ENCODE results near the gene ALAS1. TPM values are rescaled to one million over a fixed set of nuclear protein-coding genes. Genes with fewer than 3 reads are reported as not detected.

ALAS1 gene
- total RNA-seq, 1 experiment from 2014 or later, result 71.2 TPM

DNA sequence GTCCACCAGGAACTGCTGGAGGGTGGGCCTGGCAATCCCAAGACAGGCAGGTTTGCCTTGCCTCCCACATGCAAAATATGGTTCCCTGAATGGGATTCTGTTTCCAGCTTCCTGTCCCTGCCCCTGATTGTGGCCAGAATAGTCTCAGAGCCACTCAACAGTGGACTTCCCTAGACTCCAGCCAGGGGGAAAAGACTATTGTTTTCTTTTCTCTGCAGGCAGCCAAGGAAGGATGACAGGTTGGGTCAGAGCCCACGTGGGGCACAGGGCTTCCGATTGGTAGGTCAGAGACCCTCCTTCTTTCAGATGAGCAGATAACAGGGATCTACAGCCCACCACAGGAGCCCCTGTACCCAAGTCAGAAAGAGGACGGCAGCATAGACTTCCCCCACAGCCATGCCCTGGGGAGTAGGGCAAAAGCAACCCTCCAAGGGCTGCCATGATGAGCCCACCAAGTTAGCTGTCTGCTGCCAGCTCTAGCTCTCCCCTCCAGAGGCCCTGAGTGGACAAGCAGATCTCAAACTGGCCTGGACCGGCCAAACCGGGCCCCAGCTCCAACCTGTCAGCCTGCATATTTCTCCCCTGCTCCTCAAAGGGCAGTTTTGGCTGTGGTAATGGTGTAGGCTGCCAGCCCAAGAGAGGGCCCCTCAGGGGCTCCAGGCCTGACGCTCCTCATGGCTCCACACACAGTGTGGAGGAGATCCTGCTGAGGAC, 21.1 kb downstream of the ALAS1 start:
- no peak for TF ChIP-seq EZH2 (IDR thresholded peaks at IDR 0.05; ENCODE audit: low read depth)
- TF ChIP-seq, protein P1, sequence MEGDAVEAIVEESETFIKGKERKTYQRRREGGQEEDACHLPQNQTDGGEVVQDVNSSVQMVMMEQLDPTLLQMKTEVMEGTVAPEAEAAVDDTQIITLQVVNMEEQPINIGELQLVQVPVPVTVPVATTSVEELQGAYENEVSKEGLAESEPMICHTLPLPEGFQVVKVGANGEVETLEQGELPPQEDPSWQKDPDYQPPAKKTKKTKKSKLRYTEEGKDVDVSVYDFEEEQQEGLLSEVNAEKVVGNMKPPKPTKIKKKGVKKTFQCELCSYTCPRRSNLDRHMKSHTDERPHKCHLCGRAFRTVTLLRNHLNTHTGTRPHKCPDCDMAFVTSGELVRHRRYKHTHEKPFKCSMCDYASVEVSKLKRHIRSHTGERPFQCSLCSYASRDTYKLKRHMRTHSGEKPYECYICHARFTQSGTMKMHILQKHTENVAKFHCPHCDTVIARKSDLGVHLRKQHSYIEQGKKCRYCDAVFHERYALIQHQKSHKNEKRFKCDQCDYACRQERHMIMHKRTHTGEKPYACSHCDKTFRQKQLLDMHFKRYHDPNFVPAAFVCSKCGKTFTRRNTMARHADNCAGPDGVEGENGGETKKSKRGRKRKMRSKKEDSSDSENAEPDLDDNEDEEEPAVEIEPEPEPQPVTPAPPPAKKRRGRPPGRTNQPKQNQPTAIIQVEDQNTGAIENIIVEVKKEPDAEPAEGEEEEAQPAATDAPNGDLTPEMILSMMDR (conservative IDR thresholded peaks at IDR 0.05), result no peak
- H3K27me3 ChIP-seq (ENCODE audit: insufficient read depth, low read depth), result no peaks in the 10 kb centered on the region
- no peaks in the 10 kb centered on the region for H3K9me2 ChIP-seq (ENCODE audit: insufficient read depth)
- peak overlapping the region; percentile 97 for H3K27ac ChIP-seq
- DNase-seq, result peak; percentile 85 to 90
- H3K4me3 ChIP-seq, result peak overlapping the region; percentile 43
- H3F3A ChIP-seq (ENCODE audit: insufficient read depth, low read depth), result peaks cover 43% of the 10 kb centered on the region
- H3K4me2 ChIP-seq, result peak overlapping the region; percentile 69
- no peaks in the 10 kb centered on the region; the same call in 1 of the 2 replicates for H3K79me2 ChIP-seq (ENCODE audit: low read depth)
- intact Hi-C loops (cut with micrococcal nuclease; ENCODE audit: unreplicated experiment), result loop anchor here (5.0 kb wide), 3 partner anchors 68 to 233 kb away; partner anchors contain the start of genes GLYCTK and TNNC1
- CTCF ChIA-PET, result interaction anchor here (0.6 to 1.5 kb wide), 7 partner anchors 18 to 891 kb away, joined by 3 to 16 read pairs (median 4); no protein-coding TSS in a partner anchor
- no TSS peak for BruUV-seq (replicated peaks)
- no peaks in the 10 kb centered on the region for H3K9me3 ChIP-seq (ENCODE audit: insufficient read depth, low read depth)
- H3K4me1 ChIP-seq (replicated peaks; ENCODE audit: insufficient read depth), result peaks cover 66% of the 10 kb centered on the region
- H2AFZ ChIP-seq, result no peak overlapping the region
- POLR2A ChIA-PET (ENCODE audit: unreplicated experiment), result interaction anchor here (0.7 kb wide), 4 partner anchors 18 to 719 kb away, joined by 3 to 20 read pairs (median 4); partner anchors contain the start of genes GLYCTK and RRP9
- H4K20me1 ChIP-seq (ENCODE audit: insufficient read depth), result no peaks in the 10 kb centered on the region
- peaks cover 5% of the 10 kb centered on the region; the same call in 1 of the 2 replicates for H3K36me3 ChIP-seq (ENCODE audit: low read depth)

GRCh38 chr3:52220380-52221026, 22.5 kb downstream of the ALAS1 start:
- Histone ChIP-seq H3K4me1 (replicated peaks; ENCODE audit: insufficient read depth) (peaks cover 53% of the 10 kb centered on the region), H4K20me1 (ENCODE audit: insufficient read depth) (no peaks in the 10 kb centered on the region), H3K27me3 (ENCODE audit: insufficient read depth, low read depth) (no peaks in the 10 kb centered on the region), H3K79me2 (ENCODE audit: low read depth) (no peaks in the 10 kb centered on the region), H2AFZ (no peak overlapping the region), H3K27ac (no peak overlapping the region), H3K9me3 (ENCODE audit: insufficient read depth, low read depth) (no peaks in the 10 kb centered on the region), H3K4me2 (peak overlapping the region; percentile 69; the same call in 1 of the 2 replicates), H3K9me2 (ENCODE audit: insufficient read depth) (no peaks in the 10 kb centered on the region), H3F3A (ENCODE audit: insufficient read depth, low read depth) (peaks cover 43% of the 10 kb centered on the region), H3K36me3 (ENCODE audit: low read depth) (no peaks in the 10 kb centered on the region; the same call in 1 of the 2 replicates), H3K4me3 (no peak overlapping the region)
- peak; percentile 67 to 87 for DNase-seq
- ChIA-PET POLR2A (ENCODE audit: unreplicated experiment) (interaction anchor here (0.6 kb wide), 2 partner anchors 67 to 148 kb away, joined by 4 read pairs; no protein-coding TSS in a partner anchor), CTCF (interaction anchor here (0.6 to 1.4 kb wide), 11 partner anchors 14 to 279 kb away, joined by 3 to 19 read pairs (median 5); partner anchors contain the start of genes PARP3, RRP9 and TWF2)
- intact Hi-C loops (cut with micrococcal nuclease; ENCODE audit: unreplicated experiment), result loop anchor here (1.0 kb wide), 1 partner anchor 119 kb away; no protein-coding TSS in a partner anchor
- TF ChIP-seq EZH2 (IDR thresholded peaks at IDR 0.05; ENCODE audit: low read depth), result no peak
- TF ChIP-seq, protein P1 (conservative IDR thresholded peaks at IDR 0.05), result peak; percentile 85
- no TSS peak for BruUV-seq (replicated peaks)

GRCh38 chr3:52221141-52221562, 23.2 kb downstream of the ALAS1 start:
- Histone ChIP-seq H2AFZ (no peak overlapping the region), H3K79me2 (ENCODE audit: low read depth) (no peaks in the 10 kb centered on the region), H3F3A (ENCODE audit: insufficient read depth, low read depth) (peaks cover 37% of the 10 kb centered on the region), H3K4me2 (0 out of 2 replicates have a peak overlapping the region, but pooled peaks have one; percentile 24), H4K20me1 (ENCODE audit: insufficient read depth) (no peaks in the 10 kb centered on the region), H3K4me3 (no peak overlapping the region), H3K27me3 (ENCODE audit: insufficient read depth, low read depth) (no peaks in the 10 kb centered on the region), H3K9me3 (ENCODE audit: insufficient read depth, low read depth) (no peaks in the 10 kb centered on the region), H3K27ac (no peak overlapping the region), H3K4me1 (replicated peaks; ENCODE audit: insufficient read depth) (peaks cover 46% of the 10 kb centered on the region), H3K36me3 (ENCODE audit: low read depth) (no peaks in the 10 kb centered on the region), H3K9me2 (ENCODE audit: insufficient read depth) (no peaks in the 10 kb centered on the region)
- CTCF ChIA-PET, result interaction anchor here (0.6 to 1.4 kb wide), 8 partner anchors 16 to 237 kb away, joined by 3 to 19 read pairs (median 6); partner anchors contain the start of gene TWF2
- intact Hi-C loops (cut with micrococcal nuclease; ENCODE audit: unreplicated experiment), result no loop called here
- no peak for DNase-seq
- TF ChIP-seq EZH2 (IDR thresholded peaks at IDR 0.05; ENCODE audit: low read depth), result no peak
- TF ChIP-seq, protein P1 (conservative IDR thresholded peaks at IDR 0.05), result no peak
- BruUV-seq (replicated peaks), result no TSS peak
- POLR2A ChIA-PET (ENCODE audit: unreplicated experiment), result no interaction called here

All from PC-9 (cell line).